ENCODE results near the gene UHMK1. TPM values are rescaled to one million over a fixed set of nuclear protein-coding genes. Genes with fewer than 3 reads are reported as not detected.
"Not testable (repeated sequence)": the region's sequence is repeated elsewhere in the genome, so short reads cannot be mapped to it uniquely, and the experiment has no call there.

The UHMK1 gene
- 21.8 TPM for total RNA-seq

- peak; percentile 71 to 97 (median 94) for DNase-seq (ENCODE audit: low read depth in 2 of 3, low spot score in 2 of 3)
These were observed at the start of gene UHMK1 for GRCh38 chr1:162497723-162498495. TSS of gene UHMK1 (plus strand) at chr1:162497818. CDS start at chr1:162498001, 183 bp downstream.

- DNase-seq (ENCODE audit: low read depth in 2 of 3, low spot score in 2 of 3): not testable (repeated sequence)
These were observed 43.3 kb upstream of the UHMK1 start for GRCh38 chr1:162454361-162454760.

- DNase-seq (ENCODE audit: low read depth in 2 of 3, low spot score in 2 of 3): no peak
These were observed 41.3 kb upstream of the UHMK1 start for GRCh38 chr1:162456323-162456722.

GRCh38 chr1:162458236-162458635 lies 39.4 kb upstream of the UHMK1 start:
- no peak for DNase-seq (ENCODE audit: low read depth in 2 of 3, low spot score in 2 of 3)

- DNase-seq (ENCODE audit: low read depth in 2 of 3, low spot score in 2 of 3): not testable (repeated sequence)
These were observed 35.2 kb upstream of the UHMK1 start for GRCh38 chr1:162462425-162462824.

- DNase-seq (ENCODE audit: low read depth in 2 of 3, low spot score in 2 of 3): no peak
These were observed 34.6 kb upstream of the UHMK1 start for GRCh38 chr1:162463021-162463420.

GRCh38 chr1:162466797-162467196 lies 30.8 kb upstream of the UHMK1 start:
- no peak for DNase-seq (ENCODE audit: low read depth in 2 of 3, low spot score in 2 of 3)

- no peak for DNase-seq (ENCODE audit: low read depth in 2 of 3, low spot score in 2 of 3)
These were observed 27.4 kb upstream of the UHMK1 start for GRCh38 chr1:162470216-162470615.

GRCh38 chr1:162471290-162471853 lies 26.2 kb upstream of the UHMK1 start:
- DNase-seq (ENCODE audit: low read depth in 2 of 3, low spot score in 2 of 3): no peak

- DNase-seq (ENCODE audit: low read depth in 2 of 3, low spot score in 2 of 3): no peak
These were observed 22.5 kb upstream of the UHMK1 start for GRCh38 chr1:162475089-162475488.

- DNase-seq (ENCODE audit: low read depth in 2 of 3, low spot score in 2 of 3): no peak
These were observed 22.0 kb upstream of the UHMK1 start for GRCh38 chr1:162475539-162476185.

- DNase-seq (ENCODE audit: low read depth in 2 of 3, low spot score in 2 of 3): no peak
These were observed 21.0 kb upstream of the UHMK1 start for GRCh38 chr1:162476620-162477019.

GRCh38 chr1:162485236-162485635 lies 12.4 kb upstream of the UHMK1 start:
- DNase-seq (ENCODE audit: low read depth in 2 of 3, low spot score in 2 of 3): no peak

- DNase-seq (ENCODE audit: low read depth in 2 of 3, low spot score in 2 of 3): no peak
These were observed 10.4 kb upstream of the UHMK1 start for GRCh38 chr1:162487241-162487640.

GRCh38 chr1:162488219-162488618 lies 9.4 kb upstream of the UHMK1 start:
- no peak for DNase-seq (ENCODE audit: low read depth in 2 of 3, low spot score in 2 of 3)

- DNase-seq (ENCODE audit: low read depth in 2 of 3, low spot score in 2 of 3): not testable (repeated sequence)
These were observed 1.9 kb upstream of the UHMK1 start for GRCh38 chr1:162495531-162496233.

GRCh38 chr1:162497104-162497722 lies 405 bp upstream of the UHMK1 start:
- peak in 1 of 3 donors; percentile 3 for DNase-seq (ENCODE audit: low read depth in 2 of 3, low spot score in 2 of 3)

GRCh38 chr1:162498496-162498810 lies 835 bp downstream of the UHMK1 start:
- DNase-seq (ENCODE audit: low read depth in 2 of 3, low spot score in 2 of 3): peak; percentile 5 to 42 (median 29)

- no peak for DNase-seq (ENCODE audit: low read depth in 2 of 3, low spot score in 2 of 3)
These were observed 3.2 kb downstream of the UHMK1 start for GRCh38 chr1:162500805-162501204.

- no peak for DNase-seq (ENCODE audit: low read depth in 2 of 3, low spot score in 2 of 3)
These were observed 4.5 kb downstream of the UHMK1 start for GRCh38 chr1:162502077-162502476.

- no peak for DNase-seq (ENCODE audit: low read depth in 2 of 3, low spot score in 2 of 3)
These were observed 5.3 kb downstream of the UHMK1 start for GRCh38 chr1:162502928-162503327.
